GM12878 (cell line): ENCODE data around the gene TRABD2A. TPM values are rescaled to one million over a fixed set of nuclear protein-coding genes. Genes with fewer than 3 reads are reported as not detected.
A peak's percentile ranks its signal among the peaks of the same experiment; 100 is the strongest.

Experiments
- ATAC-seq: fragments of 200-7000 bp; cut with Tn5 transposase; 3 replicates; pipeline ENCODE4 v1.9.1; 2020; ENCODE audit warnings: mild to moderate bottlenecking, moderate library complexity
- BruUV-seq: library from RNA; stranded (reverse); fragments of 400-500 nt; replicated peaks from 2 replicates; lab custom pipeline; 2021; lab: Mats Ljungman, UMichigan
- CTCF ChIA-PET: fragments of 300-600 bp; sonication (Branson Sonifier 250); formaldehyde crosslinking; extraction: SDS; loops from one replicate; lab custom pipeline; 2021; ENCODE audit warnings: inconsistent platforms; lab: Yijun Ruan, JAX
- POLR2A ChIA-PET: fragments of 350-600 bp; formaldehyde crosslinking; extraction: SDS; loops from one replicate; lab custom pipeline; 2021; ENCODE audit warnings: inconsistent platforms; lab: Charles Lee
- RAD21 ChIA-PET: fragments of 300-600 bp; sonication (Branson Sonifier 250); formaldehyde crosslinking; loops from one replicate; lab custom pipeline; 2023; ENCODE audit warnings: antibody characterized with exemption; ENCODE audit not compliant: unreplicated experiment; lab: Charles Lee
- SMC1A ChIA-PET: fragments of 300-600 bp; sonication (Branson Sonifier 250); formaldehyde crosslinking; loops from one replicate; lab custom pipeline; 2023; ENCODE audit not compliant: unreplicated experiment, uncharacterized antibody; lab: Charles Lee
- DNase-seq: peaks from one replicate; pipeline ENCODE4 v3.0.0-alpha.2; 2011; ENCODE audit warnings: low read depth, low spot score
- FAIRE-seq: peaks from 3 replicates; lab custom pipeline; 2011; peaks lifted over from hg19 to GRCh38; lab: Jason Lieb, UNC
- H2AFZ ChIP-seq: 2 replicates; pipeline ENCODE4 v1.6.0; 2011; ENCODE audit warnings: low read depth, low read length, control low read depth; ENCODE audit not compliant: control insufficient read depth
- H3K27ac ChIP-seq: 2 replicates; pipeline ENCODE4 v1.5.1; 2011; ENCODE audit warnings: control low read depth; ENCODE audit not compliant: control insufficient read depth, insufficient read depth
- H3K27me3 ChIP-seq, 2 experiments: replicated peaks in 1 of 2; 2 replicates each; pipeline versions ENCODE4 v1.6.0 to v1.6.1; 2011; ENCODE audit warnings: low read length in 1 of 2; ENCODE audit not compliant: control insufficient read depth in 2 of 2, insufficient read depth in 2 of 2
- H3K36me3 ChIP-seq, 2 experiments: 2 replicates each; pipeline ENCODE4 v1.5.1; 2011; ENCODE audit warnings: low read length in 1 of 2; ENCODE audit not compliant: control insufficient read depth in 2 of 2, insufficient read depth in 2 of 2
- H3K4me1 ChIP-seq: 2 replicates; pipeline ENCODE4 v1.6.1; 2011; ENCODE audit warnings: mild to moderate bottlenecking, low read length, moderate library complexity, mixed read lengths; ENCODE audit not compliant: control insufficient read depth, insufficient read depth
- H3K4me2 ChIP-seq: 2 replicates; pipeline ENCODE4 v1.6.0; 2011; ENCODE audit warnings: control low read depth; ENCODE audit not compliant: control insufficient read depth, insufficient read depth
- H3K4me3 ChIP-seq: fragments of 200-600 bp; sonication (generic); 2 replicates; pipeline ENCODE4 v1.5.1; 2016
- H3K79me2 ChIP-seq: 2 replicates; pipeline ENCODE4 v1.6.0; 2011; ENCODE audit warnings: low read length; ENCODE audit not compliant: control insufficient read depth, insufficient read depth
- H3K9ac ChIP-seq: 2 replicates; pipeline ENCODE4 v1.8.0; 2011; ENCODE audit warnings: low read length, control low read depth, mixed read lengths; ENCODE audit not compliant: control insufficient read depth, insufficient read depth
- H3K9me3 ChIP-seq: replicated peaks from 3 replicates; pipeline ENCODE4 v1.5.1; 2011; ENCODE audit warnings: mild to moderate bottlenecking, low read length; ENCODE audit not compliant: control insufficient read depth, insufficient read depth
- H4K20me1 ChIP-seq: 2 replicates; pipeline ENCODE4 v1.6.0; 2011; ENCODE audit not compliant: control insufficient read depth, insufficient read depth
- BRCA1 ChIP-seq: IDR thresholded peaks from 2 replicates; pipeline ENCODE4 v1.6.1; 2011; ENCODE audit warnings: low read depth, low read length, improper control_type of control experiment
- CHD4 ChIP-seq: fragments of 200-600 bp; sonication (generic); IDR thresholded peaks from 2 replicates; pipeline ENCODE4 v1.6.1; 2016; ENCODE audit warnings: mild to moderate bottlenecking
- FOXM1 ChIP-seq: IDR thresholded peaks from 2 replicates; pipeline ENCODE4 v1.6.1; 2012; ENCODE audit warnings: low read depth, mild to moderate bottlenecking, inconsistent platforms, low read length, moderate library complexity
- MEF2B ChIP-seq: fragments of 450-650 bp; IDR thresholded peaks from 2 replicates; pipeline ENCODE4 v1.6.1; 2018; ENCODE audit warnings: mild to moderate bottlenecking, moderate library complexity; ENCODE audit not compliant: partially characterized antibody, poor library complexity, severe bottlenecking
- MTA3 ChIP-seq: IDR thresholded peaks from 2 replicates; pipeline ENCODE4 v1.6.1; 2012; ENCODE audit warnings: low read length, inconsistent platforms, borderline replicate concordance
- PAX5 ChIP-seq: IDR thresholded peaks from 2 replicates; pipeline ENCODE4 v1.6.1; 2011; ENCODE audit warnings: low read depth, low read length, borderline replicate concordance
- POLR2AphosphoS2 ChIP-seq: IDR thresholded peaks from 2 replicates; pipeline ENCODE4 v1.6.1; 2011; ENCODE audit warnings: low read depth, mild to moderate bottlenecking, low read length, improper control_type of control experiment, moderate library complexity
- RUNX3 ChIP-seq: IDR thresholded peaks from 2 replicates; pipeline ENCODE4 v1.6.1; 2012; ENCODE audit warnings: low read length, inconsistent platforms
- TARDBP ChIP-seq: IDR thresholded peaks from 2 replicates; pipeline ENCODE4 v1.6.1; 2016; ENCODE audit warnings: borderline replicate concordance
- ZNF384 ChIP-seq: IDR thresholded peaks from 2 replicates; pipeline ENCODE4 v1.6.1; 2012; ENCODE audit warnings: low read depth, mild to moderate bottlenecking, low read length, improper control_type of control experiment, borderline replicate concordance
- WGBS: methylation state at CpG from one replicate; pipeline ENCODE4 v1.1.6; 2016; ENCODE audit warnings: low lambda C conversion rate; ENCODE audit not compliant: insufficient replicate concordance, insufficient coverage; ENCODE audit errors: missing lambda C conversion rate; 5-methylcytosine and 5-hydroxymethylcytosine counted together
- in situ Hi-C: fragments of 300-500 bp; cut with MboI; formaldehyde crosslinking; loops from 9 replicates; pipeline ENCODE4 v1.14.3; 2018; ENCODE audit warnings: mixed read lengths
- intact Hi-C: fragments of 100-400 bp; cut with micrococcal nuclease; formaldehyde crosslinking; loops from one replicate; pipeline ENCODE4 v1.14.2; 2022; ENCODE audit not compliant: unreplicated experiment
- polyA plus RNA-seq, 11 experiments: library from polyadenylated mRNA; depleted of rRNA in 4 of 11; unstranded in 6 of 11; stranded (reverse) in 5 of 11; fragments of >200 nt; fragmentation: Nextera tagmentation in 4 of 11; fragmentation: Illumina TruSeq in 1 of 11; extraction: Ambion mirVana in 4 of 11; extraction: Trizol in 1 of 11; gene quantifications; 1 replicate in 1 of 11; 2 replicates in 10 of 11; pipeline versions ENCODE4 v1.2.1 to v1.2.3, GENCODE V29; 2011 to 2016; ENCODE audit warnings: inconsistent platforms in 2 of 11, missing spikeins in 2 of 11, low read depth in 1 of 11
- total RNA-seq, 4 experiments: library from RNA; depleted of rRNA in 3 of 4; stranded (reverse); fragments of >200 nt in 3 of 4; fragmentation: Illumina TruSeq in 1 of 4; extraction: Trizol in 1 of 4; gene quantifications; 2 replicates each; pipeline versions ENCODE4 v1.2.1 to v1.2.3, GENCODE V29; 2013 to 2021
- TF ChIP-seq, protein P1 (sequence below): fragments of 450-650 bp; IDR thresholded peaks from 2 replicates; pipeline ENCODE4 v1.6.1; 2017; ENCODE audit warnings: low read depth, mild to moderate bottlenecking, moderate library complexity
- TF ChIP-seq, protein P2 (sequence below): fragments of 450-650 bp; formaldehyde crosslinking; IDR thresholded peaks from 2 replicates; pipeline ENCODE4 v1.5.0; 2022; ENCODE audit warnings: mild to moderate bottlenecking, missing genetic modification characterization
- TF ChIP-seq, protein P3 (sequence below): IDR thresholded peaks from 2 replicates; pipeline ENCODE4 v1.6.1; 2012; ENCODE audit warnings: low read depth, low read length, improper control_type of control experiment
- TF ChIP-seq, protein P4 (sequence below): IDR thresholded peaks from 2 replicates; pipeline ENCODE4 v1.6.1; 2011; ENCODE audit warnings: mild to moderate bottlenecking, low read depth, low read length, moderate library complexity; ENCODE audit not compliant: insufficient replicate concordance

The TRABD2A gene
- total and polyA plus RNA-seq, 10 of the 15 experiments (the other 5 are each of a cell fraction or from before 2014, with no cell fraction given): 1.4 to 7.6 (median 4.1) TPM

DNA sequence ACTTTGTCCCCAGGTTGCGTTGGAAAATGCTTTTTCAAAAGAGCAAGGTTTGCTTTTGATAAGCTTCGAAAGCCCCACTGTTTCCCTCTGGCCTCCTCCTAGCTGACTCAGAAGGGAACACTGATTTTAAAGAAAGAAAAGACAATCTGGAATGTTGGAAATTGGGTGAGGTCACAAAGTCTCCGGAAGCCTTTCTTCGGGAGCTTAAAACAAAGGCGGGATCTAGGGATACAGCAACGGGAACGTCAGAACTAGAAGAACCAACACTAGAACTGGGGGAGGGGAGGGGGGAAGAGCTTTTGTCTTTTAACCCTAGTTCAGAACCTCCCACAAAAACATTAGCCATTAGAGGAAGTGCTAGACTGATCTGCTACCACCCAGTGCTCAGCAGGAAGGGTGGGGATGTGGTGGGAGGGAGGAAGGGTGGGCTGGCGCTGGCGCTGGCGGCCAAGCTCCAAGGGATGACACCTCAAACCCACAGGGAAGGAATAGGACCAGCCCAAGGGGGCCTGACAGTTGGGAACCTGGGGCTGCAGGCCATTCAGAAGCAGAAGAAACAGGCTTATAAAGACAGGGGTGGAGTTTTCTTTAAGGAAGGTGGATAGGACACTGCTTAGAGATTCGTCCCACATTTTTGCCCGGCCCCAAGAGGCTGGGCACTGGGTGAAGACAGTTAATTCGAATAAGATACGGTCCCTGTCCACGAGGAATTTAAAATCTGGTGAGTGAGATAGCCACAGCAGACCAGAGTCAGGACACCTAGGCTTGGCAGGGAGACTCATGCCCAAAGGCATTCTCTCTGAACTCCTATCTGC, 26.2 kb upstream of the TRABD2A start:
- peak; percentile 69 for ATAC-seq
- no peaks in the 10 kb centered on the region for H3K27me3 ChIP-seq
- ChIA-PET CTCF (interaction anchor here (0.6 to 3.4 kb wide), 18 partner anchors 9 to 453 kb away, joined by 3 to 37 read pairs (median 4); partner anchors contain the start of gene TRABD2A), RAD21 (interaction anchor here (0.6 to 4.3 kb wide), 16 partner anchors 9 to 416 kb away, joined by 3 to 67 read pairs (median 8); partner anchors contain the start of genes KCMF1 and TRABD2A), SMC1A (interaction anchor here (0.8 to 6.0 kb wide), 15 partner anchors 9 to 107 kb away, joined by 3 to 52 read pairs (median 5); partner anchors contain the start of gene TRABD2A), POLR2A (interaction anchor here (1.0 to 5.2 kb wide), 12 partner anchors 9 to 39 kb away, joined by 3 to 71 read pairs (median 13); partner anchors contain the start of gene TRABD2A)
- H3K4me1 ChIP-seq: peaks cover 20% of the 10 kb centered on the region
- peak; percentile 65 for FAIRE-seq
- peaks cover 20% of the 10 kb centered on the region for H3K79me2 ChIP-seq
- 3% methylated on average over 15 of the region's 15 CpGs for WGBS
- H2AFZ ChIP-seq: no peak overlapping the region
- H3K4me2 ChIP-seq: peak overlapping the region; percentile 85
- peak overlapping the region; percentile 62 for H3K27ac ChIP-seq
- BruUV-seq: no TSS peak
- H3K9ac ChIP-seq: peak overlapping the region; percentile 87
- DNase-seq: no peak
- in situ Hi-C loops: no loop called here
- no peaks in the 10 kb centered on the region for H4K20me1 ChIP-seq
- intact Hi-C loops: loop anchor here (2.0 kb wide), 1 partner anchor 14 kb away; no protein-coding TSS in a partner anchor
- no peaks in the 10 kb centered on the region; the same call in 2 of the 3 replicates for H3K9me3 ChIP-seq
- no peaks in the 10 kb centered on the region for H3K36me3 ChIP-seq
- H3K4me3 ChIP-seq: peak overlapping the region; percentile 99
- TF ChIP-seq, protein P1, sequence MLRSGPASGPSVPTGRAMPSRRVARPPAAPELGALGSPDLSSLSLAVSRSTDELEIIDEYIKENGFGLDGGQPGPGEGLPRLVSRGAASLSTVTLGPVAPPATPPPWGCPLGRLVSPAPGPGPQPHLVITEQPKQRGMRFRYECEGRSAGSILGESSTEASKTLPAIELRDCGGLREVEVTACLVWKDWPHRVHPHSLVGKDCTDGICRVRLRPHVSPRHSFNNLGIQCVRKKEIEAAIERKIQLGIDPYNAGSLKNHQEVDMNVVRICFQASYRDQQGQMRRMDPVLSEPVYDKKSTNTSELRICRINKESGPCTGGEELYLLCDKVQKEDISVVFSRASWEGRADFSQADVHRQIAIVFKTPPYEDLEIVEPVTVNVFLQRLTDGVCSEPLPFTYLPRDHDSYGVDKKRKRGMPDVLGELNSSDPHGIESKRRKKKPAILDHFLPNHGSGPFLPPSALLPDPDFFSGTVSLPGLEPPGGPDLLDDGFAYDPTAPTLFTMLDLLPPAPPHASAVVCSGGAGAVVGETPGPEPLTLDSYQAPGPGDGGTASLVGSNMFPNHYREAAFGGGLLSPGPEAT: 0 out of 2 replicates have a peak, but pooled peaks have one; percentile 16
- no peak for TF ChIP-seq MEF2B
- TF ChIP-seq, protein P2, sequence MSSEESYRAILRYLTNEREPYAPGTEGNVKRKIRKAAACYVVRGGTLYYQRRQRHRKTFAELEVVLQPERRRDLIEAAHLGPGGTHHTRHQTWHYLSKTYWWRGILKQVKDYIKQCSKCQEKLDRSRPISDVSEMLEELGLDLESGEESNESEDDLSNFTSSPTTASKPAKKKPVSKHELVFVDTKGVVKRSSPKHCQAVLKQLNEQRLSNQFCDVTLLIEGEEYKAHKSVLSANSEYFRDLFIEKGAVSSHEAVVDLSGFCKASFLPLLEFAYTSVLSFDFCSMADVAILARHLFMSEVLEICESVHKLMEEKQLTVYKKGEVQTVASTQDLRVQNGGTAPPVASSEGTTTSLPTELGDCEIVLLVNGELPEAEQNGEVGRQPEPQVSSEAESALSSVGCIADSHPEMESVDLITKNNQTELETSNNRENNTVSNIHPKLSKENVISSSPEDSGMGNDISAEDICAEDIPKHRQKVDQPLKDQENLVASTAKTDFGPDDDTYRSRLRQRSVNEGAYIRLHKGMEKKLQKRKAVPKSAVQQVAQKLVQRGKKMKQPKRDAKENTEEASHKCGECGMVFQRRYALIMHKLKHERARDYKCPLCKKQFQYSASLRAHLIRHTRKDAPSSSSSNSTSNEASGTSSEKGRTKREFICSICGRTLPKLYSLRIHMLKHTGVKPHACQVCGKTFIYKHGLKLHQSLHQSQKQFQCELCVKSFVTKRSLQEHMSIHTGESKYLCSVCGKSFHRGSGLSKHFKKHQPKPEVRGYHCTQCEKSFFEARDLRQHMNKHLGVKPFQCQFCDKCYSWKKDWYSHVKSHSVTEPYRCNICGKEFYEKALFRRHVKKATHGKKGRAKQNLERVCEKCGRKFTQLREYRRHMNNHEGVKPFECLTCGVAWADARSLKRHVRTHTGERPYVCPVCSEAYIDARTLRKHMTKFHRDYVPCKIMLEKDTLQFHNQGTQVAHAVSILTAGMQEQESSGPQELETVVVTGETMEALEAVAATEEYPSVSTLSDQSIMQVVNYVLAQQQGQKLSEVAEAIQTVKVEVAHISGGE (CRISPR knock-in tag): no peak
- TF ChIP-seq, protein P3, sequence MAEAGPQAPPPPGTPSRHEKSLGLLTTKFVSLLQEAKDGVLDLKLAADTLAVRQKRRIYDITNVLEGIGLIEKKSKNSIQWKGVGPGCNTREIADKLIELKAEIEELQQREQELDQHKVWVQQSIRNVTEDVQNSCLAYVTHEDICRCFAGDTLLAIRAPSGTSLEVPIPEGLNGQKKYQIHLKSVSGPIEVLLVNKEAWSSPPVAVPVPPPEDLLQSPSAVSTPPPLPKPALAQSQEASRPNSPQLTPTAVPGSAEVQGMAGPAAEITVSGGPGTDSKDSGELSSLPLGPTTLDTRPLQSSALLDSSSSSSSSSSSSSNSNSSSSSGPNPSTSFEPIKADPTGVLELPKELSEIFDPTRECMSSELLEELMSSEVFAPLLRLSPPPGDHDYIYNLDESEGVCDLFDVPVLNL: no peak
- TF ChIP-seq FOXM1: 0 out of 2 replicates have a peak, but pooled peaks have one; percentile 11
- TF ChIP-seq, protein P4, sequence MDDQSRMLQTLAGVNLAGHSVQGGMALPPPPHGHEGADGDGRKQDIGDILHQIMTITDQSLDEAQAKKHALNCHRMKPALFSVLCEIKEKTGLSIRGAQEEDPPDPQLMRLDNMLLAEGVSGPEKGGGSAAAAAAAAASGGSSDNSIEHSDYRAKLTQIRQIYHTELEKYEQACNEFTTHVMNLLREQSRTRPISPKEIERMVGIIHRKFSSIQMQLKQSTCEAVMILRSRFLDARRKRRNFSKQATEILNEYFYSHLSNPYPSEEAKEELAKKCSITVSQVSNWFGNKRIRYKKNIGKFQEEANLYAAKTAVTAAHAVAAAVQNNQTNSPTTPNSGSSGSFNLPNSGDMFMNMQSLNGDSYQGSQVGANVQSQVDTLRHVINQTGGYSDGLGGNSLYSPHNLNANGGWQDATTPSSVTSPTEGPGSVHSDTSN: peak; percentile 3
- TF ChIP-seq MTA3: 0 out of 2 replicates have a peak, but pooled peaks have one; percentile 46
- no peak for TF ChIP-seq TARDBP
- TF ChIP-seq BRCA1: no peak
- peak; percentile 32; the same call in 1 of the 2 replicates for TF ChIP-seq PAX5
- TF ChIP-seq RUNX3: peak; percentile 52
- no peak for TF ChIP-seq ZNF384
- TF ChIP-seq CHD4: no peak
- TF ChIP-seq POLR2AphosphoS2: peak; percentile 89
